Choroid plexus epithelial cell (primary cell): Measurements from ENCODE around the gene CPN2.

Source experiments
- DNase-seq: peaks from one replicate; pipeline ENCODE4 v3.0.0-alpha.2; 2010; ENCODE audit warnings: low read depth
- H3K4me3 ChIP-seq: 2 replicates; pipeline ENCODE4 v1.5.1; 2011; ENCODE audit warnings: low read depth, mild to moderate bottlenecking, control low read depth, low read length, moderate library complexity
- TF ChIP-seq, protein P1 (sequence below): conservative IDR thresholded peaks from 2 replicates; pipeline ENCODE4 v1.5.1; 2011; ENCODE audit warnings: low read depth, mild to moderate bottlenecking, control low read depth, inconsistent platforms, low read length, moderate library complexity

Gene CPN2

DNA sequence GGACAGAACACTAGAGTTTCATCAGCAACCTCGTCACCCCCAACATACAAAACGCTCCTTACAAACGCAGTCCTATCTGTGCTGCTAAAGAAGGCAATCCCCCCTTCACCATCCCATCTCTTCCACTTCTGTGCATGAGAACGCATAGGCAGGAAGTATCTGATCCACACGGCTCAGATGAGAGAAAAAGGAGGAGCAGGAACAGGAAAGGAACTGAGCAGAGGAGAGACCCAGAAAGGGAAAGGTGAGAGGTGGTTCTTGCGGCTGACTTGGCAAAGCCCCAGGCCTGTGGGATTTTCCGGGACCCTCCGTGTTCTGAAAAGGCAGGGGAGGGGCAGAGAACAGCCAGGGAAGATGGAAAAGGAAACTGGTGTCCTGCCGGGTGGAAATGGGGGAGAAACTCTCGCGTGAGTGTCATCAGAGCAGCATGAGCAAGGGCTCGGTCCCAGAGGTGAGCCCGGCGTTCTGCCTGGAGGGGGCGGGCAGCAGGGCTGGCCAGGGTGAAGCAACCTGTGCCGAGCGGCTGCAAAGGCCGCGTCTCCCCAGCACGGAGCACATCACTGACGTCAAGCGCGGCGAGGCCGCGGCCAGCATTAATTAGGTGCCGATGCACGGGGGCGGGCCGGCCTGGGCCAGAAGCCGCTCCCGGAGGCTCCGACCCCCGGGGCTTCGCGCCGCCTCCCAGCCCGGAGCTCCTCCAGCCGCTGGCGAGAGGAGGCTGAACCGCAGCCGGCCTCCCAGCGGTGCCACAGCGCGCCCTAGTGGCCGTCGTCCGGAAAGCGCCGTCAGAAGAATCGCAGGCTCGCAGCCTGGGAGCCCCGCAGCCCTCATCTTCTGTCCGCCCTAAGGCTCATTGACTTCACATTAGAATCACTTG is 35.8 kb downstream of the CPN2 start:
- peak overlapping the region; percentile 54 for H3K4me3 ChIP-seq
- DNase-seq, result peak; percentile 89
- TF ChIP-seq, protein P1, sequence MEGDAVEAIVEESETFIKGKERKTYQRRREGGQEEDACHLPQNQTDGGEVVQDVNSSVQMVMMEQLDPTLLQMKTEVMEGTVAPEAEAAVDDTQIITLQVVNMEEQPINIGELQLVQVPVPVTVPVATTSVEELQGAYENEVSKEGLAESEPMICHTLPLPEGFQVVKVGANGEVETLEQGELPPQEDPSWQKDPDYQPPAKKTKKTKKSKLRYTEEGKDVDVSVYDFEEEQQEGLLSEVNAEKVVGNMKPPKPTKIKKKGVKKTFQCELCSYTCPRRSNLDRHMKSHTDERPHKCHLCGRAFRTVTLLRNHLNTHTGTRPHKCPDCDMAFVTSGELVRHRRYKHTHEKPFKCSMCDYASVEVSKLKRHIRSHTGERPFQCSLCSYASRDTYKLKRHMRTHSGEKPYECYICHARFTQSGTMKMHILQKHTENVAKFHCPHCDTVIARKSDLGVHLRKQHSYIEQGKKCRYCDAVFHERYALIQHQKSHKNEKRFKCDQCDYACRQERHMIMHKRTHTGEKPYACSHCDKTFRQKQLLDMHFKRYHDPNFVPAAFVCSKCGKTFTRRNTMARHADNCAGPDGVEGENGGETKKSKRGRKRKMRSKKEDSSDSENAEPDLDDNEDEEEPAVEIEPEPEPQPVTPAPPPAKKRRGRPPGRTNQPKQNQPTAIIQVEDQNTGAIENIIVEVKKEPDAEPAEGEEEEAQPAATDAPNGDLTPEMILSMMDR, result peak; percentile 80

DNA sequence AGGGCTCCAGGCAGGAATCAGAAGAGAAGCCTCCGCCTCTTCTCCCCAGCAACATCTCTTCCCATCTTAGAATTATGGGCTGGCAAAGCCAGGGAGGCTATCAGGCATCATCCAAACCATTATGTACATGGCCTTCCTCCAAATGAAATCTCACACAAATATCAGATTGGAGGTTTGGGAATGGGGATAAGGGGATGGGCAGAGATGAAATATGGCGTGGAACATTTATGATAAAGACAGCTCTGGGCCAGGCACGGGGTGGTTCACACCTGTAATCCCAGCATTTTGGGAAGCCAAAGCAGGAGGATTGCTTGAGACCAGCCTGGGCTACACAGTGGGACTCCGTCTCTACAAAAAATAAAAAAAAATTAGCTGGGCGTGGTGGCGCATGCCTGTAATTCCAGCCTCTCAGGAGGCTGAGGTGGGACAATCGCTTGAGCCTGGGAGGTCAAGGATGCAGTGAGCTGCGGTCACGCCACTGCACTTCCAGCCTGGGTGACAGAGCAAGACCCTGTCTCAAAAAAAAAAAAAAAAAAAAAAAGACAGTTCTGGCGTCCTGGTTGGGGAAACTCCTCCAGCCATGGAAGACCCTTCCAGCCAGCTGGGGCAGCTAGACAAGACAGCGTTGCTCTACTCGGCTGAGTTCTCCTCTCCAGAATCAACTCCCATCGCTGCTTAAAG is 36.6 kb downstream of the CPN2 start:
- no peak overlapping the region for H3K4me3 ChIP-seq
- DNase-seq, result no peak
- TF ChIP-seq, protein P1, result no peak

DNA sequence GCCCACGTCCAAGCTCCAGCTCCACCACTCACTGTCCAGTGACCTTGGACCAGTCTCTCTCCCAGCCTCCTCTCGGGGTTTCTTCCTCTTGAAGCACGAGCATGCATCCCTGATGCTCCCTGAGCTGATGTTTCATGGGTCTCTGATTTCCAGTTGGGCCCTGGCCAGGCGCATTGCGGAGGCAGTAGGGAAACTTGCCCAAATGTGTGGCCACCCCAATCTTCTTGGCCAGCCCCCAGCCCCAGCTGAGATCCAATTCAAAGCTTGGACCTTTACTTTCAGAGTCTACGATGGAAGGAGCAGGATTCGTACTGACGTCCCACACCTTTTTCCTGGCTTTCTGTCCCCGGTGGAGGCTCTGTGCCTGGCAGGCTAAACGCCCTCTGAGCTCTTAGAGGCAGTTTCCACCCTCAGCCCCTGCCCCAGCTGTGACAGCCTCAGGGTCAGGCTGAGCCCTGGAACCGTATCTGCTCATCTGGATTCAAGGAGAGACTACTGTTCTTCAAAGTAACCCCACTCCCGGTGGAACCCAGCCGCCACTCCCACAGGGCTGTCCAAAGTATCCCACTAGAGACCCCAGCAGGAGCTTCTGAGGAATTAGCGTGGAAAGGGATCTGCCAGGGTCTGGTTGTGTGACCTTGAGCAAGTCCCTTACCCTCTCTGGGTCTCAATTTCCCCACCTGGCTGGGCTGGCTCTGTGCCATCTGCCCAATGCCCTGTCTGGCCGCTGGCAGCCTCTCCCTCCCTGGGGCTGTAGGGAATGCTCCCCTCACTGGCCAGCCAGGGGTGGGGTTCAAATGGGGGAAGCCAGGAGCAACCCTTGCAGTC is 37.4 kb downstream of the CPN2 start:
- DNase-seq, result no peak
- TF ChIP-seq, protein P1, result peak; percentile 25
- no peak overlapping the region for H3K4me3 ChIP-seq

DNA sequence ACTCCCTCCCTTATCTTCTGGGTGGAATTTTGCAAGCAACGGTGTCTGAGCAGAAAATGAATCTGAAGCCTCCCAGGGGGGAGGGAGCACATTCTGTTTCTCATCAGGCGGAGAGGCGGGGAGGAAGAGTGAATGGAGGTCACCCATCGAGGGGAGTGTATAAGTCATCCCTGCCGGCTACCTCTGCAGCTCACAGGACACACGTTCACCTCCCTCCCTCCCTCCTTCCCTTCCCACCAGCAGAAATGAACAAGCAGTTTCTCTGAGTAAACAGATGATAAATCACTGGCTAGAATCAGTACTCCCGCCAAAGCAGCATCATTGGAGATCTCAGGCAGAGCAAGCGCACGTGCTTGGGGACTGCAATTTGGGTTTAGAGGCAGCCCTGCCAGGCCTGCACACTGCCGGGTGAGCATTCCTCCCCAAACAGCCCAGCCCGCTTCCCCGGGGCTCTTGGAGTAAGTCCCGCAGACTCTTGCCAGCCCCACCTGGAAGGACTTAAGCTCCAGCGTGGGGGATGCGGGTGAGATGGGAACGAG is 38.3 kb downstream of the CPN2 start:
- TF ChIP-seq, protein P1, result peak; percentile 29
- no peak overlapping the region for H3K4me3 ChIP-seq
- peak; percentile 89 for DNase-seq

DNA sequence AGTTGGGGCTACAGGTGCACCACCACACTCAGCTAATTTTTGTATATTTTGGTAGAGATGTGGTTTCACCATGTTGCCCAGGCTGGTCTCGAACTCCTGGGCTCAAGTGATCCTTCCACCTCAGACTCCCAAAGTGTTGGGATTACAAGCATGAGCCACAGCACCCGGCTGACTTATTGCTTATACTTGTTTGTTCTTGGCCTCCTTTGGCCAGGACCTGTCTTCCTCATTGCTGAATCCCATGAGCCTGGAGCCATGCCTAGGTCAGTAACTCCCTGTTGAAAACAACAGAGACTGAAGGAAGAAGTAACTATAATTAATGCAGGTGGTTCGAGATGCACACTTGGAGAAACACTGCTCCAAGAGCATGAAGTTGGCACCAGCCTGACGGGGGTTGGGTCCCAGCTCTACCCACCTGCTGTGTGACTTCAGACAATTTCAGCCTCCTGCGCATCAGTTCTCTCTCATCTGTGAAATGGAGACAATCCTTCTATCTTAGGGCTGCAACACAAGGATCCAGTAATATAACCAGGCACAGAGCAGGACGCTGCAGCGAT is 38.9 kb downstream of the CPN2 start:
- no peak for DNase-seq
- no peak overlapping the region for H3K4me3 ChIP-seq
- TF ChIP-seq, protein P1, result no peak

DNA sequence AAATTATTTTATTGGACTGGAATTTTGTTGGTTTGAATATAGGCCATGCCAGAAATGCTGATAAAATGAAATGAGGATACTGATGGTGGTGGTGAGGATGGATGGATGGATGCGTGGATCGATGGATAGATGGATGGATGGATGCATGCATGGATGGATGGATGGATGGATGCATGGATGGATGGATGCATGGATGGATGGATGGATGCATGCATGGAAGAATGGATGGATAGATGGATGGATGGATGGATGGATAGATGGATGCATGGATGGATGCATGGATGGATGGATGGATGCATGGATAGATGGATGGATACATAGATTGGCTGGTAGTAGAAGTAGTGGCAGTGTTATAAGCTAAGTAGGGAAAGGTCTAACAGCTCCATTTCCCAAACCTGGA is 40.1 kb downstream of the CPN2 start:
- TF ChIP-seq, protein P1, result no peak

More for the DNA sequence above, 40.1 kb downstream of the CPN2 start:
- no peak for DNase-seq
- no peak overlapping the region for H3K4me3 ChIP-seq
